Muscle layer of duodenum (tissue), 2 donors: ENCODE data around the gene SORBS1.
"Not testable (repeated sequence)": the region's sequence is repeated elsewhere in the genome, so short reads cannot be mapped to it uniquely, and the experiment has no call there.

Source experiments
- H3K27ac ChIP-seq: one replicate; pipeline ENCODE4 v1.7.0; 2013; ENCODE audit warnings: mild to moderate bottlenecking, low read length
- H3K27me3 ChIP-seq: one replicate; pipeline ENCODE4 v1.7.0; 2013; ENCODE audit warnings: low read depth, mild to moderate bottlenecking, control low read depth, low read length
- H3K36me3 ChIP-seq, 2 donors: one replicate each; pipeline ENCODE4 v1.7.0; 2013; ENCODE audit warnings: low read length in 2 of 2, control low read depth in 1 of 2, mild to moderate bottlenecking in 1 of 2; ENCODE audit not compliant: insufficient read depth in 2 of 2, control insufficient read depth in 1 of 2
- H3K4me1 ChIP-seq, 2 donors: one replicate each; pipeline ENCODE4 v1.7.0; 2013; ENCODE audit warnings: low read length in 2 of 2, mild to moderate bottlenecking in 2 of 2, control low read depth in 1 of 2, moderate library complexity in 1 of 2; ENCODE audit not compliant: insufficient read depth in 2 of 2, control insufficient read depth in 1 of 2
- H3K4me3 ChIP-seq, 2 donors: one replicate each; pipeline ENCODE4 v1.7.0; 2013; ENCODE audit warnings: low read length in 2 of 2, low read depth in 1 of 2, mild to moderate bottlenecking in 1 of 2
- H3K9me3 ChIP-seq, 2 donors: one replicate each; pipeline ENCODE4 v1.7.0; 2013; ENCODE audit warnings: low read length in 2 of 2, control low read depth in 1 of 2, mild to moderate bottlenecking in 1 of 2; ENCODE audit not compliant: control insufficient read depth in 1 of 2
- donor health status: healthy.

SORBS1 gene

DNA sequence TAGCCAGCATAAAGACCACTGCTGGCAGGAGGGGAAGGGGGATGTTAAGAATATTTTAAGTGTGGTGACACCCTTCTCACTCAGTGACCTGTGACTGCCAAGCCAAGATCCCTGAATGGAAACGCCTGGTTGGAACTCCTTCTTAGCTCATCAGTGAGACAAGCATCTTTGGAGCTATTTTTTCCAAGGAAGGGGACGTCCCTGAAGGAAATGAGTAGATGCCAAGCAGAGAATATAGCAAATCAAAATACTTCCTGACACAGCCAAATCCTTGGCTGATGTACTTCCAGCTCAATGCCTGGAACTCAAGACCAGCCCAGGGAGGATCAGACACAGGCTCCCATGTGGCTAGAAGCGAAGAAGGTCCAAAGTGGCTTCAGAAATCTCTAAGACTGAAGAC, 82.2 kb downstream of the SORBS1 start:
- Histone ChIP-seq H3K27ac (peak overlapping the region; percentile 90), H3K4me3 (peak overlapping the region in 1 of 2 donors; percentile 14), H3K36me3 (no peaks in the 10 kb centered on the region), H3K27me3 (no peaks in the 10 kb centered on the region), H3K9me3 (no peaks in the 10 kb centered on the region), H3K4me1 (peaks cover 24 to 38% of the 10 kb centered on the region in 2 donors)

DNA sequence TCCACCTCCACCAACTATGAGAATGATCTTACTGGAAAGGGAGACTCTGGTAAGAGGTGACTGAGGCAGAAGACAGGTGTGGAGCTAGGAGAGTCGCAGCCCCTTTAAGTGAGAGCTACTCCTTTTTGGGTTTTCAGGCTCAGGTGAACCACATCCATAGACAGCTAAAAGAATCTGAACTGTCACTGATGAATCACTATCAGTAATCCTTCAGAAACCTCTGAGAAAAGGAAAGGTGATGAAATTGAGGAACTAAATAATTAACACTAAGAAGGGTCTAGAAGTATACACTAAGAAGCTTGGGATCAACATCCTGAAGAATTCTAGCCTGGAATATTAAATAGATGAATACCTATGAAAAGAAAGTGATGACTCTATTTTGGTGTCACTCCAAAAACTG, 83.0 kb downstream of the SORBS1 start:
- Histone ChIP-seq H3K27ac (peak overlapping the region; percentile 90), H3K27me3 (no peaks in the 10 kb centered on the region), H3K9me3 (no peaks in the 10 kb centered on the region), H3K4me3 (no peak overlapping the region), H3K36me3 (no peaks in the 10 kb centered on the region), H3K4me1 (peaks cover 24 to 42% of the 10 kb centered on the region in 2 donors)

DNA sequence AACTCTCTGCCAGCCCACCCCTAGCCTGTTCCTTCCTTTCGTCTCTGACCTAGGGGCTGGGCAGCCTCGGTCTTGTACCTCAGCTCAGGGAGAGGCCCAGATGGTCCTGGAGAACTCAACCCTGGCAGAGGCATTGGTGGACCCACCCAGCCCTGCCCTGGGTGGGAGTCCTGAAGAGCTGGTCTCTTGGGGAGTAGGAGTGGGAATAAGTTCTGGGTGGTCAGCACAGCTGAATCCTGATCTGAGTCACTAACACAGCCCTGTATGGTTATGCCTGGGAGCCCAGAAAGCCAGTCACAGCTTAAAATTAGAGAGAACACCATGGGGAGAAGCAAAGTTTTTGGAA, 84.0 kb downstream of the SORBS1 start:
- Histone ChIP-seq H3K27ac (peak overlapping the region; percentile 90), H3K4me1 (peaks cover 24 to 42% of the 10 kb centered on the region in 2 donors), H3K4me3 (no peak overlapping the region)

DNA sequence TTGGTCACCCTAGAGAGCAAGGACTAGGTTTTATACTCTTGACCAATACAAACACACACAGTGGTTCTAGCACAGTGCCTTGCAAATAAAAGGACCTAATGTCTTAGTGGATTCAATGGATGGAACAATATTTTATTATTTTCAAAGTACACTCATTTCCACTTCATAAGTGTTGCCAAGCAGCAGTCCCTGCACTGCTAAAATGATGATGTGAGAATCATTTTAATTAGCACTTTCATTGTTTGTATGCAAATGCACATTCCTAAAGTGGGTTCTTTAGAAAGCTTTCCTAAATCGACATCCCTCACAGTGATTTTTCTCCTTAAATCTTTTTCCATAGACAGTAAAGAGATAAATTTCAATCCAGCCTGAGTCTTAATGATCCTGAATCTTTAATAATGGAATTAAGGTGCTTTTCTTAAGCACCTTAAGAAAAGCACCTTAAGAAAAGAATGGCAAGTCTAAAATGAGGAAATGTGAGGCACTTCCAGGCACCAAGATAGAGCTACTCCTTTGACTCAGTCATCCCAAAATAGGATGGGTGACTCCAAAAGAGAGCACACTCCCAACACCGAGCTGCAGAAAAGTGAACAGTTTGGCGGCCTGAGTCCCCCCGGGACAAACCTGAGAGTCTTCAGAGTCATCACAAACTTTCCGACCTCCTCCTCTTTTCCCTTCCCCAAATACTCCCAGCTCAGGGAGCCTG, 84.5 kb downstream of the SORBS1 start:
- Histone ChIP-seq H3K9me3 (no peaks in the 10 kb centered on the region), H3K27me3 (no peaks in the 10 kb centered on the region), H3K4me1 (peaks cover 23 to 42% of the 10 kb centered on the region in 2 donors), H3K27ac (peak overlapping the region; percentile 90), H3K36me3 (no peaks in the 10 kb centered on the region), H3K4me3 (no peak overlapping the region)

More for the DNA sequence above, 84.0 kb downstream of the SORBS1 start:
- Histone ChIP-seq H3K9me3 (no peaks in the 10 kb centered on the region), H3K36me3 (no peaks in the 10 kb centered on the region), H3K27me3 (no peaks in the 10 kb centered on the region)

DNA sequence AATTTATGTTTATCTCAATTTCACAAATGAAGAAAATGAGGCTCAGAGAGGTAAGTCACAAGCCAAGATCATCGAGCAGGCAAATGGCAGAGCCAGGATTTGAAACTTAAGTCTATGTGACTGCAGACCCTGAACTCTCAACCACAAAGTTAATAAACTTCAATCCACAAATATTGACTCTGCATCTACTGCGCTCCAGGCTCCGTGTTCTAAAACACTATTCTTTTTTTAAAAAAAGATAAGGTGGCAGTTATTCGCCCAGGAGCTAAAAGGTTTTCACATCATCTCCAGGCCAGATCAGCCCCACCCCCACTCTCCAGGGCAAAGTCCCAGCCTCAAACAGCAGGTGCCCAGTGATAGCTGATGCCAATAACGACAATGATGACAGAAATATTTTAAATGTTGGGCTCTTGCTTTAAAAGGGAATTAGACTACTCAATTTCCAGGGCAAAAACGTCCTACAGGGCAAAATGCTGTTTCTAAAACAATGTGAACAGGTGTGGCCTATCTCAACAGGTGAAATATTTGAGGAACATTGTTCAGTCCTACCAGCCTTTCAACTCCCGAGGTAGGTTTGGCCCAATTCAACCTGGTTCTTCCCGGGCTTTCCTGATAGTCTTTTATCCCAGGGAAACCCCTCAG, 85.2 kb downstream of the SORBS1 start:
- no peak overlapping the region for H3K4me3 ChIP-seq
- H3K4me1 ChIP-seq, result peaks cover 20 to 42% of the 10 kb centered on the region in 2 donors
- no peaks in the 10 kb centered on the region for H3K27me3 ChIP-seq
- no peaks in the 10 kb centered on the region for H3K36me3 ChIP-seq
- peak overlapping the region; percentile 90 for H3K27ac ChIP-seq
- no peaks in the 10 kb centered on the region for H3K9me3 ChIP-seq

DNA sequence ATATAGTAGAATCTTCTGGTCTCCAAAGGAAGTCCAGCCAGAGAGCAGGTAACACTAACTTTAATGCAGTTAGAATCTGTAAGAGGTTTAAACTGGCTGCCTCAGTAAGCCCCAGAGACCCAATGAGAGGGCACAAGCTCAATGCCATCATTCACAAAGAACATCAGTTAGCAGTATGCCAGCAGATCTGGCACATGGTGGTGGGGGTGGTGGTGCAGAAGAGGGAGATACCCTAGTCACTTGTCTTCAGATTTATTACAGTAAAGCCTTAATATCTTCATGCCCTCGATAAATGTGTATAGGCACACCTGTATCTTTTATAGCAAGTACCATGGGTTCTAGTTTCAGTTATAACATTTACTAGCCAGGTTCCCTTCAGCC, 86.2 kb downstream of the SORBS1 start:
- no peaks in the 10 kb centered on the region for H3K9me3 ChIP-seq
- no peaks in the 10 kb centered on the region for H3K36me3 ChIP-seq
- no peak overlapping the region for H3K4me3 ChIP-seq
- H3K27me3 ChIP-seq, result no peaks in the 10 kb centered on the region
- H3K27ac ChIP-seq, result peak overlapping the region; percentile 95
- peaks cover 10 to 34% of the 10 kb centered on the region in 2 donors for H3K4me1 ChIP-seq

DNA sequence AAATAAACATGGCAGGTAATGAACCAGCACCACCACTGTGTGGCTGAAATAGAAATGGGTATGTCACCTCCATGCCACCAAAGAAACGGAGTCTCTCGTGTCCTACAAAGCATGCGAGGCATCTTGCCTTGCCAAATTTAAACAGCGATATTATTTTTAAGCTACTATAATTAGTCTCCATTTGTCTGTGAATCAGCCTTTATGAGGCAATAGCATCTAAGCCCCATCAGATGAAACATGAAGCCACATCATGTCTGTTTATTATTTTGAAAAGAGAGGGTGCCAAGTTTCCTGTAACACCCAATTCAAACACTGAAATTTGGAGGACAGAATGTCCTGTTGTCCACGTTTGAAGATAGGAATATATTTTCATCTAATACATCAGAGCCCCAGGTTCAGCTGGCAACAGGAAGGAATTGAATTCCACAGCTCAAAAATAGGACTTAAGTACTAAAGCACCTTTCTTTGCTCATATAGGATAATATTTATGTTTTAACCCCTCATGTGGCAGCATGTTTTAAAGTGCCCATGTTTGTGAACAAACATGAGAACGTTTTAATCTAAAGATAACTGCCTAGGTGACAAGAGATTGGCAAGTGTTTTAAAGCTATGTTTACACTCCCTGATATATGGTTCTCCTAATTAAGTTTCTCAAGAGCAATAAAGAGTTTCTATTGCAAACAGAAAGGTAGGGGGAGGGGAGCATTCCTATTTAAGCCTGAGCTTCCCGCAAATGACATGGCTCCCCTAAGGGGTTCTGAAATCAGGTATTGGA, 86.8 kb downstream of the SORBS1 start:
- Histone ChIP-seq H3K27me3 (no peaks in the 10 kb centered on the region), H3K9me3 (no peaks in the 10 kb centered on the region), H3K27ac (peak overlapping the region; percentile 95), H3K4me3 (peak overlapping the region in 1 of 2 donors; percentile 14), H3K4me1 (peaks cover 10 to 34% of the 10 kb centered on the region in 2 donors), H3K36me3 (no peaks in the 10 kb centered on the region)

DNA sequence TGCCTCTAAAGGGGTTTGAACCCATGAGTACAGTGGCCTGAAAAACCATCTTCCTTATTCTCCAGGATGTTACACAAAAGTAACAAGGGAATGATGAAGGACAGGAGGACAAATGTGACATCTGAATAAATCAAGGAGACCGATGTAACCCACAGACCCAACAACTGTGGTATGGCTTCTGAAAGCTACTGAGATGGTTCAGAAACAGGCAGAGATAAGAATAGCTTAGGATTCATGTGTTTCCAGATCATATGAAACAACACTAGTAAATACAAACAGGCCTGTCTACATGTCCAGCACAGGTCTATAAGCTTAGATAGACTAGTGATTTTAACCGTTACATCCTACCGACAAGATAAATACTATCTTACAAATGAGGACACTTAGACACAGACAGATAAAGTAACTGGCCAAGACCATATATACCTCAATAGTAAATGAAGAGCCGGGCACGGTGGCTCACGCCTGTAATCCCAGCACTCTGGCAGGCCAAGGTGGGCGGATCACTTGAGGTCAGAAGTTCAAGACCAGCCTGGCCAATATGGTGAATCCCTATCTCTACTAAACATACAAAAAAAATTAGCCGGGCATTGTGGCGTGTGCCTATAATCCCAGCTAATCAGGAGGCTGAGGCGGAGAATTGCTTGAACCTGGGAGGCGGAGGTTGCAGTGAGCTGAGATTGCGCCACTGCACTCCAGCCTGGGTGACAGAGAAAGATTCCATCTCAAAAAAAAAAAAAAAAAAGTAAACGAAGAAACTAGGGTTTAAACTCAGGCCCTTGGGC, 88.7 kb downstream of the SORBS1 start:
- H3K27me3 ChIP-seq, result no peaks in the 10 kb centered on the region
- H3K36me3 ChIP-seq, result no peaks in the 10 kb centered on the region
- H3K4me1 ChIP-seq, result peaks cover 10 to 32% of the 10 kb centered on the region in 2 donors
- H3K27ac ChIP-seq, result peak overlapping the region; percentile 56
- H3K4me3 ChIP-seq, result no peak overlapping the region
- no peaks in the 10 kb centered on the region for H3K9me3 ChIP-seq

DNA sequence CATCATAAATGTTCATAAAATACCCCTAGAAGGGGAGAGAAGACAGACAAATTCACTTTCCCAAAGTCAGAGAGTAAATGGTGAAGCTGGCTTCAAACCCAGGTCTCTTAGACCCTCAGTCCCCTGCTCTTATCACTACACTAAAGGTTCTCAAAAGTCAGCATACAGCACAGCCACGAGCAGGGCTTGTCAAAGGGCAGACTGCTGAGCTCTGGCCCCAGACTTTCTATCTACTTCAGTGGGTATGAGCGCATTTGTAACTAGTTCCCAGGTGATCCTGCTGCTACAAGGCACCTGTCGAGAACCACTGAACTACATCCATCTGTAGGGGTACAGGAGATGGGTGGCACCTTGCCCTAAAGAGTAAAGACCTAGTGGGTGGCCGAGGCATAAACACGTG, 91.5 kb downstream of the SORBS1 start:
- Histone ChIP-seq H3K4me3 (no peak overlapping the region), H3K36me3 (no peaks in the 10 kb centered on the region), H3K27ac (peak overlapping the region; percentile 24), H3K27me3 (no peaks in the 10 kb centered on the region), H3K4me1 (peaks cover 14 to 16% of the 10 kb centered on the region in 2 donors), H3K9me3 (no peaks in the 10 kb centered on the region)

DNA sequence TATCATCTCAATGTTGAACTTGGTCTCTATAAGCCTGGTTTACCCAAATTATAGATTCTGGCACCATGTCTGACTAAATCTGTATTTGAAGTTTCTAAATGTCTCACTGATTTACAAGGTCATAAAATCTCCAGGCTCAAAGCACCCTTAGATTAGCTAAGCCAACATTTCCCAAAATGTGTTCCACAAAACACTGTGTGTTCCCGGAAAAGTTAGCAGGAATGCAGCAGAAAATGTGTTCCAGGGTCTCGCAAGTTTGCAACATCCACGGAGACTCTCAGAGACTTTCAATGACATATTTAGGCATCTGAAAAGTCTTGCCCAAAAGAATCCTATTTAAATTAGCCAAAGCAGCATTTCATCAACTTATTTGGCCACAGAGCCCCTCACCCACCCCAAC, 91.9 kb downstream of the SORBS1 start:
- no peaks in the 10 kb centered on the region for H3K36me3 ChIP-seq
- H3K4me1 ChIP-seq, result peaks cover 13 to 16% of the 10 kb centered on the region in 2 donors
- H3K27me3 ChIP-seq, result no peaks in the 10 kb centered on the region
- no peak overlapping the region for H3K4me3 ChIP-seq
- peak overlapping the region; percentile 24 for H3K27ac ChIP-seq
- H3K9me3 ChIP-seq, result no peaks in the 10 kb centered on the region

DNA sequence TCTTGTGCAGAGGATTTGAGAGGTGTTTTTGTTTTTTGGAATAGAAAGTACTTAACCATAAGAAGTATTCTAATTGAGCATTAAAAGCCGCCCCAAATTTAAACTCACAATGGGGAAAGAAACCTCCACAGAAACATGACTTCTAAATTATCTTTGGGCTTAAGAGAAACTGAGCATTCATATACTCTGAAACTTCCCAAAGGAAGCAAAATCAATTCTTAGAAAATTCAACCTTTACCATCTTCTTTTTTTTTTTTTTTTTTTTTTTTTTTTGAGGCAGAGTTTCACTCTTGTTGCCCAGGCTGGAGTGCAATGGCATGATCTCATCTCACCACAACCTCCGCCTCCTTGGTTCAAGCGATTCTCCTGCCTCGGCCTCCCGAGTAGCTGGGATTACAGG, 93.5 kb downstream of the SORBS1 start:
- peaks cover 6 to 30% of the 10 kb centered on the region in 2 donors for H3K4me1 ChIP-seq
- not testable (repeated sequence) for H3K27me3 ChIP-seq, H3K4me3 ChIP-seq, H3K9me3 ChIP-seq, H3K36me3 ChIP-seq
- peak overlapping the region; percentile 49 for H3K27ac ChIP-seq
